Activated T-cell treated with anti-CD3 and anti-CD28 coated beads for 4 hours (primary cell): Measurements from ENCODE around the gene DENND4B.

ENCODE experiments used
- DNase-seq: peaks from one replicate; pipeline ENCODE4 v3.0.0-alpha.2; 2020

DENND4B gene

DNA sequence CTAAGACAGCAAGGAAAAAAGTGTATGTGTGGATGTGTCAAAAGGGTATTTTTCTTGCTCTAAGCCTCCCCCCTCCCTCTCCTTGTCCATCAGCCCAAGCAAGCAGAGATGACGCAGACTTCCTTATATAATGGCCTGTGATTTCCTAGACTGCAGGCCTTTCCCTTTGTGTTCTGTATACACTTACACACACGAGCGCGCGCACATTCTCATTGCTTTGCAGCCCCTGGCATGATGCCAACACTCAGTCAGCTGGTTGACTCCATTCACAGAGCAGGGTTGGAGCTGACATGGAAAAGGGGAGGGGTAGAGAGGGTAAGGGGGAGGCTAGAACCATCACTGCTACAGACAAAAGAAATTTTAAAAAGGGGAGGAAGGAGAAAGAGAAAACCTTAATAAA lies 65.6 kb downstream of the DENND4B start:
- DNase-seq: peak; percentile 3

DNA sequence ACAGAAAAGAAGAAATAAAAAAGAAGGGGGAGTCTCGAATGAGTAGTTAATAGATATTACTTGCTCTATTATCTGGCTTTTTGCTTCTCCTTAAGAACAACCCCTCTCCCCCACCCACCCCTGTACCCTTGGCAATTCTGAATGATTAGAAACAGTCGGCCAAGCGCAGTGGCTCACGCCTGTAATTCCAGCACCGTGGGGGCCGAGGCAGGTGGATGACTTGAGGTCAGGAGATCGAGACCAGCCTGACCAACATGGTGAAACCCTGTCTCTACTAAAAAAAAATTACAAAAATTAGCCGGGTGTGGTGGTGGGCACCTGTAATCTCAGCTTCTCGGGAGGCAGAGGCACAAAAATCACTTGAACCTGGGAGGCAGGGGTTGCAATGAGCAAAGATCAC lies 66.5 kb downstream of the DENND4B start:
- no peak for DNase-seq
